Keratinocyte (primary cell): ENCODE data around the gene STK32B. TPM values are rescaled to one million over a fixed set of nuclear protein-coding genes. Genes with fewer than 3 reads are reported as not detected.

Experiments
- DNase-seq: peaks from one replicate; pipeline ENCODE4 v3.0.0-alpha.2; 2011; ENCODE audit warnings: low read depth, missing footprints, low spot score
- FAIRE-seq: peaks from 2 replicates; lab custom pipeline; 2011; peaks lifted over from hg19 to GRCh38; lab: Jason Lieb, UNC
- H2AFZ ChIP-seq: 2 replicates; pipeline ENCODE4 v1.6.0; 2012; ENCODE audit warnings: low read length, control low read depth, inconsistent platforms; ENCODE audit not compliant: control insufficient read depth
- H3K27ac ChIP-seq: 2 replicates; pipeline ENCODE4 v1.5.1; 2011; ENCODE audit warnings: low read length; ENCODE audit not compliant: control insufficient read depth, insufficient read depth
- H3K27me3 ChIP-seq: 3 replicates; pipeline ENCODE4 v1.6.0; 2011; ENCODE audit warnings: low read length; ENCODE audit not compliant: control insufficient read depth, insufficient read depth; ENCODE audit errors: extremely low read depth
- H3K36me3 ChIP-seq, 2 experiments: 2 replicates in 1 of 2; 3 replicates in 1 of 2; pipeline ENCODE4 v1.5.1; 2011; ENCODE audit warnings: low read length in 2 of 2, mild to moderate bottlenecking in 1 of 2; ENCODE audit not compliant: control insufficient read depth in 2 of 2, insufficient read depth in 2 of 2; ENCODE audit errors: extremely low read depth in 1 of 2
- H3K4me1 ChIP-seq: 3 replicates; pipeline ENCODE4 v1.5.1; 2011; ENCODE audit warnings: low read length; ENCODE audit not compliant: control insufficient read depth, insufficient read depth; ENCODE audit errors: extremely low read depth
- H3K4me2 ChIP-seq: 3 replicates; pipeline ENCODE4 v1.6.0; 2011; ENCODE audit warnings: low read depth, low read length; ENCODE audit not compliant: control insufficient read depth, insufficient read depth; ENCODE audit errors: extremely low read depth
- H3K4me3 ChIP-seq, 3 experiments: fragments of 200-600 bp in 1 of 3; sonication (generic) in 1 of 3; 2 replicates in 2 of 3; 3 replicates in 1 of 3; pipeline ENCODE4 v1.5.1; 2011 to 2016; ENCODE audit warnings: low read length in 3 of 3, mild to moderate bottlenecking in 3 of 3, control low read depth in 2 of 3, inconsistent platforms in 1 of 3, low read depth in 1 of 3, mixed read lengths in 1 of 3, mixed run types in 1 of 3, moderate library complexity in 1 of 3; ENCODE audit not compliant: control insufficient read depth in 2 of 3, insufficient read depth in 2 of 3; ENCODE audit errors: extremely low read depth in 1 of 3
- H3K79me2 ChIP-seq: 2 replicates; pipeline ENCODE4 v1.6.0; 2012; ENCODE audit warnings: low read length; ENCODE audit not compliant: control insufficient read depth, insufficient read depth
- H3K9ac ChIP-seq: 3 replicates; pipeline ENCODE4 v1.6.0; 2011; ENCODE audit warnings: low read length; ENCODE audit not compliant: control insufficient read depth, insufficient read depth; ENCODE audit errors: extremely low read depth
- H3K9me1 ChIP-seq: 3 replicates; pipeline ENCODE4 v1.6.0; 2011; ENCODE audit warnings: low read length; ENCODE audit not compliant: control insufficient read depth, insufficient read depth; ENCODE audit errors: extremely low read depth
- H3K9me3 ChIP-seq: 2 replicates; pipeline ENCODE4 v1.5.1; 2012; ENCODE audit warnings: low read depth, low read length; ENCODE audit not compliant: control insufficient read depth
- H4K20me1 ChIP-seq: 3 replicates; pipeline ENCODE4 v1.6.0; 2011; ENCODE audit warnings: low read length; ENCODE audit not compliant: control insufficient read depth, insufficient read depth; ENCODE audit errors: extremely low read depth
- CTCF ChIP-seq, 3 experiments: IDR thresholded peaks in 1 of 3; conservative IDR thresholded peaks in 1 of 3; optimal IDR thresholded peaks in 1 of 3; 2 replicates in 2 of 3; 3 replicates in 1 of 3; pipeline versions ENCODE3 to v1.5.1; 2011; ENCODE audit warnings: low read length in 3 of 3, mild to moderate bottlenecking in 3 of 3, moderate library complexity in 2 of 3, control low read depth in 1 of 3, inconsistent platforms in 1 of 3; ENCODE audit not compliant: insufficient read depth in 2 of 3; ENCODE audit errors: extremely low read depth in 1 of 3
- EZH2 ChIP-seq: IDR thresholded peaks from one replicate; pipeline ENCODE4 v1.6.1; 2012; ENCODE audit warnings: inconsistent platforms, mild to moderate bottlenecking, low read length, moderate library complexity
- dilution Hi-C: fragments of 300-500 bp; cut with MboI; formaldehyde crosslinking; loops from one replicate; pipeline ENCODE4 v1.7.0; 2020; ENCODE audit warnings: low sequenced_read_pairs; ENCODE audit not compliant: extremely low pct_ligation_motif_present
- polyA plus RNA-seq, 5 experiments: library from polyadenylated mRNA; depleted of rRNA in 3 of 5; stranded (reverse) in 3 of 5; stranded (forward) in 1 of 5; unstranded in 1 of 5; fragments of >200 nt; gene quantifications; 1 replicate in 1 of 5; 2 replicates in 3 of 5; 3 replicates in 1 of 5; pipeline versions ENCODE4 v1.2.1 to v1.2.3, GENCODE V29; 2011 to 2012; ENCODE audit warnings: missing spikeins in 2 of 5, low read depth in 1 of 5, low replicate concordance in 1 of 5

The STK32B gene
- polyA plus RNA-seq, 1 donor (not counting 4 experiments of a cell fraction or from before 2014, with no cell fraction given) = 3.4 TPM

GRCh38 chr4:5374994-5375393, 323.7 kb downstream of the STK32B start:
- no peaks in the 10 kb centered on the region for H3K4me1 ChIP-seq
- FAIRE-seq (no peak), DNase-seq (no peak)
- H3K9ac ChIP-seq = no peak overlapping the region
- H4K20me1 ChIP-seq = no peaks in the 10 kb centered on the region
- no peak for TF ChIP-seq EZH2
- TF ChIP-seq CTCF (optimal IDR thresholded peaks at IDR 0.05 in 1 of 3, IDR thresholded peaks at IDR 0.05 in 1 of 3, conservative IDR thresholded peaks at IDR 0.05 in 1 of 3; ENCODE audit: extremely low read depth in 1 of 3, insufficient read depth in 2 of 3, low read length in 3 of 3) = no peak
- H3K27me3 ChIP-seq = no peaks in the 10 kb centered on the region
- no peak overlapping the region for H2AFZ ChIP-seq
- H3K36me3 ChIP-seq = no peaks in the 10 kb centered on the region
- H3K27ac ChIP-seq = no peak overlapping the region
- no peaks in the 10 kb centered on the region for H3K9me1 ChIP-seq
- dilution Hi-C loops = no loop called here
- H3K4me2 ChIP-seq = no peak overlapping the region
- H3K9me3 ChIP-seq = no peaks in the 10 kb centered on the region
- H3K4me3 ChIP-seq = no peak overlapping the region
- no peaks in the 10 kb centered on the region for H3K79me2 ChIP-seq

GRCh38 chr4:5376015-5376414, 324.7 kb downstream of the STK32B start:
- peaks cover 3% of the 10 kb centered on the region for H3K4me1 ChIP-seq
- H3K36me3 ChIP-seq = no peaks in the 10 kb centered on the region
- H3K9me3 ChIP-seq = no peaks in the 10 kb centered on the region
- no peaks in the 10 kb centered on the region for H3K9me1 ChIP-seq
- no peak overlapping the region for H3K9ac ChIP-seq
- H2AFZ ChIP-seq = no peak overlapping the region
- no peaks in the 10 kb centered on the region for H3K27me3 ChIP-seq
- no peak overlapping the region for H3K27ac ChIP-seq
- no peak for DNase-seq
- no peaks in the 10 kb centered on the region for H4K20me1 ChIP-seq
- H3K79me2 ChIP-seq = no peaks in the 10 kb centered on the region
- dilution Hi-C loops = no loop called here
- no peak overlapping the region for H3K4me3 ChIP-seq
- FAIRE-seq = no peak
- H3K4me2 ChIP-seq = no peak overlapping the region
- TF ChIP-seq EZH2 = no peak
- TF ChIP-seq CTCF (optimal IDR thresholded peaks at IDR 0.05 in 1 of 3, IDR thresholded peaks at IDR 0.05 in 1 of 3, conservative IDR thresholded peaks at IDR 0.05 in 1 of 3; ENCODE audit: extremely low read depth in 1 of 3, insufficient read depth in 2 of 3, low read length in 3 of 3) = no peak
